ENCODE results near the gene CDK5.

The CDK5 gene

DNA sequence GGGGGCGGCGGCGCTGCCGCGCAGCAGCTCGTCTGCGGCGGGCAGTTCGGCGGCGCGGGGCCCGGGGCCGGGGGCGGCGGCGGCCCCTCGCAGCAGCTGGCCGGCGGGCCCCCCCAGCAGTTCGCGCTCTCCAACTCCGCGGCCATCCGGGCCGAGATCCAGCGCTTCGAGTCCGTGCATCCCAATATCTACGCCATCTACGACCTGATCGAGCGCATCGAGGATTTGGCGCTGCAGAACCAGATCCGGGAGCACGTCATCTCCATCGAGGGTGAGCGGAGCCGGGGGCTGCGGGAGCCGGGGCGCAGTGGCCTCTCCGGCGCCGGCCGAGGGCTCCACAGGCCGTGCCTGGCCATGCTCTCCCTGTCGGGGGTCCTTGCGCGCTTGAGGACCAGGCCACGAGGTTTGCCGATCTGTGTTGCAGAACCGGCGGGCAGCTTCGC lies 29.1 kb upstream of the CDK5 start:
- DNase-seq = peak; percentile 76

DNA sequence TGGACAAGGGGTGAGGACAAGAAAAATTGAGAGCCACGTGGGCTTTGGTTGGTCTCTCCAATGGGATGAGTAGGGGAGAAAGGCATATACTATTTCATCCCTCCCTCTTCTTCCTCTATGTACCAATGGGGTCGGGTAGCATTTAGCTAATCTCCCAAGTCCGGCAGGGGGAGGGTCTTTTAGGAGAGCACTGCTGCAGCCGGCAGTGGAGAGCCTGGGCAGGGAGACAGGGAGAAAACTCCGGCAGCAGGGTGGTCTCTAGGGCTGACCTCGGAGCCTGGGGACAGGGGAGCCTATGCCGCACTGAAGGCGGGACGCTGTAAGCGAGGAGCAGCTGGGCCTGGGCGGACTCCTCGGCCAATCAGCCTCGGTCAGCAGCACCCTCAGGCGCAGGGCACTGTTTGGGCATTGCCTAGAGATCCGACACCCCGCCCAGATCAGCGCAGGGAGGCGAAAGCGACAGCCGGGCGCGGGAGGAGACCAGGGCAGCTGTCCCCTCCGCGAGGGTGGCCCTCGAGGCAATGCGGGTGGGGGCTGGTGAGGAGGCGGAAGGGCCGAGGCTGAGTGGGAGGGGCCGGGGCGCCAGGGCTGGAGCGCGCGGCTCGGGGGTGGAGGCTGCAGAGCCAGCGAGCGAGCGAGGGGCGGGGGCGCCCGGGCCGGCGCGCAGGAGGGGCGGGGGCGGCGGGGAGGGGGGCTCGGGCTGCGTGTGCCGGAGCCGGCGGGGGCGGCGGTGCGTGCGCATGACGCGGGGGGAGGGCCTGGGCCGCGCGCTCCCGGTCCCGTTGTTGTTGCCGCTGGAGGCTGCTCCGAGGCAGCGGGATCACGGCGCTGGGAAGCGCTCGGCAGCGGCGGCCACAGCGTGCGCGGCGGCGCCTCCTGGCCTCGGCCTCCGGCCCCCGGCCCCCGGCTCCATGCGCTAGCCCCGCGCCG lies 28.3 kb upstream of the CDK5 start, which contains the start of gene AGAP3:
TSS of gene AGAP3 (plus strand) at position 785 of the 930 bp plus-strand sequence. CDS start 267 bp downstream, outside the sequence.
- peak; percentile 98 for DNase-seq

DNA sequence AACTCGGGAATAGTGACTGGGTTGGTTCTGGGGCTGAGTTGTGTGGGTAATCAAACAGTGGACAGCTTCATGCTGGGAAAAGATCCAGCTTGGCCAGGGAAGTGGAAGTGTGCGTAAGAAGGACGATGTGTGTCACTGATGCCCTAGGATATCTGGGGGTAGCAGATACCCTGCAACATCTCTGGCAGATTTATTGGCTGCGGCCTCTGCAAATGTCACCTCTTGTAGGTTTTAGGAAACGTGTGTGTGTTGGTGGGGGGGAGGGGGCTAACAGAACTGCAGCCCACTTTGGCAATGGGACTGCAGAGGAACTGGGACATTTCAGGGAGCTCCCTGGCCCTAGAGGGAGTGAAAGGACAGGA lies 27.6 kb upstream of the CDK5 start:
- no peak for DNase-seq

- no peak for DNase-seq
These were observed 26.1 kb upstream of the CDK5 start for GRCh38 chr7:151083824-151084160.

GRCh38 chr7:151083071-151083823 lies 25.6 kb upstream of the CDK5 start, which contains the start of gene TMUB1:
Gene TMUB1 (minus strand): TSS chr7:151083493. CDS start chr7:151082563, 930 bp downstream.
- peak; percentile 89 for DNase-seq

DNA sequence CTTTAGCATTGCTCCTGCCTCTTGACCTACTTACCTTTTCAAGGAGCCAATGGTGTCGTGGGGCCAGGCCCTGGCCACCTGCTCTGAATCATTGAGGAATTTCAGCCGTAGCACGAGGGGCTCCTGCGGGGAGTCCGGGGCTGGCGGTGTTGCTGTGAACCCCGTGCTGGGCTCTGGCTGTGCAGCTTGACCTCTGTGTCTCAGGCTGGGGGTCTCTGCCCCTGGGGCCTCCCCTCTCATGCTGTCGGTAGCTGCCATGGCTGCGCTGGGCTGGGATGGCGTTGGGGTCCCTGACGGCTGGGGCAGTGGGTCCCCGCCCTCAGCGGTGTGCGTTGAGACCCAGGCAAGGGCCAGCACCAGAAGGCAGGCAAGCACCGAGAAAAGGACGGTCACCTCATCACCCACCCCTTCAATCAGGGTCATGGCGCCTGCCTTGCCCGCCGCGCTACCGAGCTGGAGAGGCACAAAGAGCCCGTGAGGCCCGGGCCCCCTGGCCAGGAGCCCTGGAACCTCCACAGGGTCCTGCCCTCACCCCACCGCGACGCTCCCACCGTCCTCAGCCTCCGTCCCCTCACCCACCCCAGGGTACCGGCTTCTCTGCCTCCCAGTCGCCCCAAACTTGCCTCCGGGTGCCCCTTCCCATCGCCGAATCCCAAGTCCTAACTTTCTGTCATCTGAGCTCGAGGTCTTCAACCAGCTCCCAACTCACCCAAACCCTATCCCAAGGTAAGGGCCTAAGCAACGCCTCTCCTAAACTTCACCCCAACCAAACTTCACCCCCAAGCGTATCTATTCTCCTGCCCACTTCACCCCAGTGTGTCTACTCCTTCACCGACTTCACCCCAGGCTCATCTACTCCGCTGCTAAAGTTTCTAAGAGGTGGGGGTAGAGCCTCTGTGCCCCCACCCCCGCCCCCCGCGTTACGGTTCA lies 24.7 kb upstream of the CDK5 start:
- peak; percentile 74 for DNase-seq

DNA sequence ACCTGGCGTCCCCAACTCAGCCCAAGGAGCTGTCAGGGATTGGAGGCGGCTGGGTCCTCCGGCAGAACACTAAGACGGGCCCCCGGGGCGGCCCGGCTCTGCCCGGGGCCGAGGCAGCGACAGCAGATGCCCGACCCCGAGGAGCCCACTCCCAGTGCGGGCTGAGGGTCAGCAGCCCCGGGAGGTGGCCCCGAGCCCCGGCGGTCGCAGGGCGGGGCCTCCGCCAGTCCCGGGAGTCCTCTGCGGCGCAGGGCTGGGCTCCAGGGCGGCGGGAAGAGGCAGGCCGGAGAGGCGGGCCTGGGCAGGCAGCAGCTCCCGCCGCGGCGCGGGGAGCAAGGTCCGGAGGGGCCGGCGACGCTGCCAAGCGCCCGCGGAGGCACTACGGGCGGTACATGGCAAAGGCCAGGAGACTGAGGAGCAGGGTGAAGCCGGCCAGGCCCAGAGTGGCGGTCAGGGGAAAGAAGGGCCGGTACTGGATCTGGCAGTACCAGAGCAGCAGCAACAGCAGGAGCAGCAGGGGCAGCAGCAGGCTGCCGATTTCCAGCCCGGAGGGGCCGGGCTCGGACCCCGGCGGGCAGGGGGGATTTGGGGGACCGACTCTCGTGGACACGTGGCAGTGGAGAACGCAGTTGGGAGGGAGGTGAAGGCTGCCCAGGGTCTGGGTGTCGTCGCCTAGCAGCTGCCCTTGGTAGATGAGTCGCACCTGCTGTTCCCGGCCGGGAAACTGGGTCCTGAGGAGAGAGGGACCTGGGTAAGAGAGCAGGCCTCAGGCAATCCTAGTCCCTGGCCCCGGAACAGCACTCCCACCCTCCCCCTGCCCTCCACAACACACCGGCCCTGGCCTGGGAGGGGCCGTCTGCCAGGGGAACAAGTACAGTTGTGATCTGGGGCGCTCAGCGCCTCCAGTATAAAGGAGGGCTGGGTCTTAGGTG lies 23.7 kb upstream of the CDK5 start:
- peak; percentile 87 for DNase-seq

DNA sequence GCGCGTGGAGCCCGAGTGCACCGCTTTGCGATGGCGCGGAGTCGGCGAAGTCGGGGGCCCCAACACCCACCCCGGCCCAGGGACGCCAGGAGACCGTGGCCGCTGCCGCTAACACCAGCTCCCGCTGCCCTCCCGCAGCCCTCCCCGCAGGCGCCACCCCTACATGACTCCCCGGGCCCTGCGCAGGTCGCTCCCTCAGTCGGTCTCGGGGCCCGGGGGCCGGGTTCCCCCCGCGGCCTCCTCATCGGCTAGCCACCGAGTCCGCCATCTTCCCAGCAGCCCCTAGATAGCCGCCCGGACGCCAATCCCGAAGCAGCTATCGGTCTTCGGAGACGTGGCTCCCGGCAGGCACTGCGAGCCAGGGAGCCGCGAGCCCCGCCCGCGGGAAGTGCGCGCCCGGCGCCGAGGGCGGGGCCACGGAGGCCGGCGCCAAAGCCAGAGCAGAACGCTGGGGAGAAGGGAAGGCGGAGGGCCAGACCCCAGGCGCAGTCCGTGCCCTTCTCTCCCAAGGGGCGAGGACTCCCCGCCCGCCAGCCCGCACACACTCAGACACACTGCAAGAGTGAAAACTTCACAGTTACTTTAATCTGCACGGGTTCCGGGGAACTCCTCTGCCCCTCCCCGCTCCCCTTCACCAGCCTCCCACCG lies 22.9 kb upstream of the CDK5 start, which contains the start of gene FASTK:
TSS of gene FASTK (minus strand) at position 288 of the 648 bp plus-strand sequence. CDS start at position 245, 43 bp downstream.
- peak; percentile 98 for DNase-seq

- peak; percentile 78 for DNase-seq
These were observed 22.4 kb upstream of the CDK5 start for GRCh38 chr7:151080067-151080521.

DNA sequence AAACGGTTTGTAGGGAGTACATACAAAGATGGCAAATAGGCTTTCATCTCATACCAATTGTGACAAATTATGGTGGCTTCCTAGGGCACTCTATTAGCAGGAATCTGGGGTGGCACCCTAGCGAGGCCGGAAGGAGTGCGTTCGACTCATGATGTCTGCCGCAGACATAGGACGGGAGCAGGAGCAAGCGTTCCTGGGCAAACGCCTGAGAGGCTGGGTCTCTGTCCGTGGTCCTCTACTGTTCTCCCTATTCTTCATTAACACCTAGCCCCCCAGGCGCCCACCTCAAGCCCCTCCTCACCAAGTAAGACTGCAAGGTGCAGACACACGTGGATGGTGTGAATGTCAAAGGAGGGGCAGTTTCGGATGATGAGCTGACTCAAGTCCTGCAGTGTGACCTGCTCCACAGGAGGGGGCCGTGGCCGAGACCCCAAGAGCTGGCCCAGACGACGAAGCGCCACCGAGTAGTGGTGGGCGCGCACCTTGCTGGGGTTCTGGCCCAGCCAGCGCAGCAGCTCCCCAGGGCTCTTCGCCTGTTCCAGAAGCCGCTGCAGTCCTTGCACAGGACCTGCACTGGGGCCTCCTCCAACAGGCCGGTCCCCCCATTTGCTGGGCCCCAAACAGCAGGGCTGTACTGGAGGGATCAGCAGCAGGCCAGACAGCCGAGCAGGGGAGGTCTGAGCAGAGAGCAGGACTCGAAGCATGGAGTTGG lies 21.7 kb upstream of the CDK5 start:
- DNase-seq = no peak

DNA sequence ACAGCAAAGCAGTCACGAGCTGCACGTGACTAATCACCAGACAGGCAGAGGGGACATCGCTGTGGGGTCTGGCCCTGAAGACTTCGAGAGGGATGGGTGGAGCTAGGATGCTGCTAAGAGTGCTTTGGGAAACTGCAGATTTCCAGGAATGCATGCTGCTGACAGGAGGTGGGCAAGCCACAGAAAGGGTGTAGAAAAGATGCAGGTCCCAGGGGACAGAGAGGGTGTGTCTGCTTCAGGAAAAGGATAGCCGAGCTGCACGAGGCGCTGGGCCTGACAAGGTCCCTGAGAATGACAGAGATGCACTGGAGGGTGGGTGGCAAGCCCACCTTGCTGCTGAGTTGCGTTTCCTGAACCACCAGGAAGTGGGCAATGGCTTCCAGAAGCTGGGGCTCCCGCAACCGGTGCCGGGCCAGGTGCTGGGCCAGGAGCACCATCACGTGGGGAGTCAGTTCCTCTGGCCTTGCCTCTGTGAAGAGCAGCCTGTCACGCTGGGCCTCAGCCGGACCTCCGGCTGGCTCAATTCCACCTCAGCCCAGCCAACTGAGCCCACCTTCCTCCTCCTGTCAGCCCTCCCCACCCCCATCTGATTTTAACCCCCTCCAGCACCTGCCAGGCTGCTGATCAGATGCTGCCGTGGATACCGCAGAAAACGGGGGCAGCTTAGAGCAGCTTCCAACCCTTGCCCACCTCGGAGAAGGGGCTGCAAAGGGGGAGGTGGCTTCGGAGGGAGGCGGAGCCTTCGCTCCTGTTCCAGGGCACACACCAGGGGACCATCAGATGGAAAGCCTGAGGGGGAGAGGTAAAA lies 20.7 kb upstream of the CDK5 start:
- DNase-seq = no peak

GRCh38 chr7:151077705-151078232 lies 20.1 kb upstream of the CDK5 start:
- DNase-seq = peak; percentile 41

DNA sequence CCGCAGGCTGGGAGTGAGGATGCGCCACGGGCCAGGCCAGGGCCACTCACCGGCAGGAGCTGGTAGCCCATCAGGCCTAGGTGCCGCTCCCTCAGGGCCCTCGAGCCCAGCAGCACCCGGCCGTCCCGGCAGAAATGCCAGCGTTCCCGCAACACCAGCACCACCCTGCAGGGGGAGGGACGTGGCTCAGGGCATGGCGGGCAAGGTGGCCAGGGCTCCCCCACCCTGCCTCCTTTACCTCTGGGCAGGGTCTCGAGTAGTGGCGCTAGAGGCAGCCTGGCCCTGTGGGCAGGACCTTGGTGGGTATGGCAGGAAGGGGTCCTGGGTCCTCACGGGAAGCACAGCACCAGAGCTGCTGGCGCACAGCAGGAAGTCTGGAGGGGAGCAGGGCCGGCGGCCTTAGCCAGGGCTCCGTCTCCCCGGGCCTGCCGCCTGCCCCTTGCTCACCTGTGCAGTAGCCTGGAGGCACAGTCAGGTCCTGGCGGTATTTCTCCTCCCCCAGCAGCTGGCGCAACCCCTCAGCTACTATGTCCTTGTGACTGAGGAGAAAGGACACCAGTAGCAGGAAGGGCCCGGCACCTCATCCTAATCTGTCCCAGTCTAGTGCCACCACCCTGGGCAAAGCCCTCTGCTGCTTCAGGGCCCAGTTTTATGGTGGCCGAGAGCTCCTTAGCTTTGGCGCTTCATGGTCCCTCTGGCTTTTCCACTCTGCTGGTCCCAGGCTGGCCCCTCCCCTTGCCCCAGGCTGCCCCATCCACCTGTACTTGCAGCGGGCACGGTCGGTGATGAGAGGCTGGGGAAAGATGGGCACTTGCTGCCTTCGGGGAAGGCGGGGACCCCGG lies 19.4 kb upstream of the CDK5 start:
- DNase-seq = peak; percentile 72

DNA sequence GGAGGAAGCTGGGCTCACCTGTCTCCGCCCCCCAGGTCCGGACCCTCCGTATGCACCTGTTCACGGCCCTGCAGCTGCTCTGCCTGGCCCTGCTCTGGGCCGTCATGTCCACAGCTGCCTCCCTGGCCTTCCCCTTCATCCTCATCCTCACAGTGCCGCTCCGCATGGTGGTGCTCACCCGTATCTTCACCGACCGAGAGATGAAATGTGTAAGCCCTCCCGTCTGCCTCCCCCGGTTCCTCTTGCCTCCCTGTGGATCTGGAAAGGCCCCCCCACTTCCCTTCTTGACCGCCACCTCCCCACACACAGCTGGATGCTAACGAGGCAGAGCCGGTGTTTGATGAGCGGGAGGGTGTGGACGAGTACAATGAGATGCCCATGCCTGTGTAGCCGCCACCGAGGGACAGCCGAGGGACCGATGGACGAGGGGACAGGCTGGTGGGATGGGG lies 18.3 kb upstream of the CDK5 start:
- DNase-seq = no peak

GRCh38 chr7:151075662-151075971 lies 17.9 kb upstream of the CDK5 start:
- DNase-seq = no peak

- DNase-seq = peak; percentile 32
These were observed 17.3 kb upstream of the CDK5 start for GRCh38 chr7:151074817-151075661.

- no peak for DNase-seq
These were observed 16.3 kb upstream of the CDK5 start for GRCh38 chr7:151073990-151074389.
